Astrocyte (in vitro differentiated cells and primary cell): ENCODE results near the gene ETNK1. TPM values are rescaled to one million over a fixed set of nuclear protein-coding genes. Genes with fewer than 3 reads are reported as not detected.

Source experiments
- DNase-seq: peaks from one replicate; pipeline ENCODE4 v3.0.0-alpha.2; 2010; ENCODE audit warnings: low read depth
- FAIRE-seq: peaks from 2 replicates; lab custom pipeline; 2011; peaks lifted over from hg19 to GRCh38; lab: Jason Lieb, UNC
- H2AFZ ChIP-seq: 2 replicates; pipeline ENCODE4 v1.6.0; 2012; ENCODE audit warnings: low read depth, low read length, inconsistent platforms
- H3K27ac ChIP-seq: 2 replicates; pipeline ENCODE4 v1.5.1; 2011; ENCODE audit warnings: low read depth, low read length, inconsistent platforms
- H3K27me3 ChIP-seq: 2 replicates; pipeline ENCODE4 v1.6.0; 2011; ENCODE audit warnings: low read length, inconsistent platforms; ENCODE audit not compliant: insufficient read depth
- H3K36me3 ChIP-seq: 2 replicates; pipeline ENCODE4 v1.5.1; 2011; ENCODE audit warnings: low read length, inconsistent platforms; ENCODE audit not compliant: insufficient read depth
- H3K4me1 ChIP-seq: 2 replicates; pipeline ENCODE4 v1.5.1; 2011; ENCODE audit warnings: low read length, inconsistent platforms; ENCODE audit not compliant: insufficient read depth
- H3K4me2 ChIP-seq: 2 replicates; pipeline ENCODE4 v1.6.0; 2012; ENCODE audit warnings: low read length, inconsistent platforms
- H3K4me3 ChIP-seq: 2 replicates; pipeline ENCODE4 v1.5.1; 2011; ENCODE audit warnings: low read depth, mild to moderate bottlenecking, low read length, inconsistent platforms; ENCODE audit not compliant: insufficient read depth
- H3K79me2 ChIP-seq: 2 replicates; pipeline ENCODE4 v1.6.0; 2012; ENCODE audit warnings: mild to moderate bottlenecking, low read length, inconsistent platforms; ENCODE audit not compliant: insufficient read depth
- H3K9ac ChIP-seq: 2 replicates; pipeline ENCODE4 v1.6.0; 2012; ENCODE audit warnings: mild to moderate bottlenecking, low read length, inconsistent platforms
- H3K9me3 ChIP-seq: 2 replicates; pipeline ENCODE4 v1.5.1; 2012; ENCODE audit warnings: low read depth, mild to moderate bottlenecking, low read length, inconsistent platforms; ENCODE audit not compliant: insufficient read depth
- H4K20me1 ChIP-seq: 2 replicates; pipeline ENCODE4 v1.6.0; 2012; ENCODE audit warnings: low read length, inconsistent platforms; ENCODE audit not compliant: insufficient read depth
- H3K27ac Mint-ChIP-seq: one replicate; pipeline ENCODE4 v1.8.0; 2021; ENCODE audit warnings: mild to moderate bottlenecking, mixed read lengths; ENCODE audit not compliant: unreplicated experiment
- H3K27me3 Mint-ChIP-seq: one replicate; pipeline ENCODE4 v1.8.0; 2021; ENCODE audit warnings: low read depth, mixed read lengths; ENCODE audit not compliant: unreplicated experiment
- H3K36me3 Mint-ChIP-seq: one replicate; pipeline ENCODE4 v1.8.0; 2021; ENCODE audit warnings: low read depth, mixed read lengths; ENCODE audit not compliant: unreplicated experiment
- H3K4me1 Mint-ChIP-seq: one replicate; pipeline ENCODE4 v1.8.0; 2021; ENCODE audit warnings: low read depth, mixed read lengths; ENCODE audit not compliant: unreplicated experiment
- H3K4me3 Mint-ChIP-seq: one replicate; pipeline ENCODE4 v1.8.0; 2021; ENCODE audit warnings: mild to moderate bottlenecking, moderate library complexity, mixed read lengths; ENCODE audit not compliant: unreplicated experiment
- H3K9me3 Mint-ChIP-seq: one replicate; pipeline ENCODE4 v1.8.0; 2021; ENCODE audit warnings: mild to moderate bottlenecking, mixed read lengths; ENCODE audit not compliant: unreplicated experiment
- EZH2 ChIP-seq: IDR thresholded peaks from 2 replicates; pipeline ENCODE4 v1.6.1; 2012; ENCODE audit warnings: mild to moderate bottlenecking, low read length, inconsistent platforms; ENCODE audit not compliant: insufficient read depth
- total RNA-seq: library from RNA; stranded (reverse); gene quantifications from 2 replicates; pipeline ENCODE4 v1.2.1, GENCODE V29; 2021
- TF ChIP-seq, protein P1 (sequence below): IDR thresholded peaks from 2 replicates; pipeline ENCODE4 v1.5.1; 2011; ENCODE audit warnings: low read depth, mild to moderate bottlenecking, inconsistent platforms, low read length, moderate library complexity; ENCODE audit not compliant: insufficient read depth

The ETNK1 gene
- total RNA-seq, 1 donor from 2014 or later, result 50.0 TPM

DNA sequence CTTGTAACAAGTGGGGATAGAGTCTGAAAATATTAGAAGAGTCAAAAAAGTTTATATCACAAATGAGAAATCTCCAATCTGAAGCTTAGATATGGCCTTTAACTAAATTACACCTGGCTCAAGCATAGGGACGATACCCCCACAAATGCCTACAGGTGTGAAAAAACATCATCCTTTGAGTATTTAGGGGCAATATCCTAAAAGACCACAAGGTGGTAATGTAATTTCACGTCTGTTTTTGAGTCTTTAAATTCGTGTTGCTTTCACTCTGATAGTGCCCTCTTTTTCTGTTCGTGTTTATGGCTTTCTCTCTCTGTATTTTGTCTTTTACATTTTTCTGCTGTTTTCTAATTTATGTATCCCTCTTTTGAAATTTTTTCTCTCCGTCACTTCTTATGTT, 84.3 kb downstream of the ETNK1 start:
- Histone ChIP-seq H3K9ac (no peak overlapping the region), H3K4me1 (no peaks in the 10 kb centered on the region), H3K4me3 (no peak overlapping the region), H3K9me3 (no peaks in the 10 kb centered on the region), H3K27me3 (no peaks in the 10 kb centered on the region), H3K79me2 (no peaks in the 10 kb centered on the region), H3K27ac (no peak overlapping the region), H2AFZ (no peak overlapping the region), H3K4me2 (no peak overlapping the region), H4K20me1 (no peaks in the 10 kb centered on the region), H3K36me3 (no peaks in the 10 kb centered on the region)
- Mint-ChIP-seq H3K27ac (no peak overlapping the region), H3K4me3 (no peak overlapping the region), H3K4me1 (no peaks in the 10 kb centered on the region), H3K36me3 (no peaks in the 10 kb centered on the region), H3K27me3 (peaks cover 2% of the 10 kb centered on the region), H3K9me3 (no peaks in the 10 kb centered on the region)
- DNase-seq, result no peak
- peak; percentile 26 for FAIRE-seq
- no peak for TF ChIP-seq EZH2
- TF ChIP-seq, protein P1, sequence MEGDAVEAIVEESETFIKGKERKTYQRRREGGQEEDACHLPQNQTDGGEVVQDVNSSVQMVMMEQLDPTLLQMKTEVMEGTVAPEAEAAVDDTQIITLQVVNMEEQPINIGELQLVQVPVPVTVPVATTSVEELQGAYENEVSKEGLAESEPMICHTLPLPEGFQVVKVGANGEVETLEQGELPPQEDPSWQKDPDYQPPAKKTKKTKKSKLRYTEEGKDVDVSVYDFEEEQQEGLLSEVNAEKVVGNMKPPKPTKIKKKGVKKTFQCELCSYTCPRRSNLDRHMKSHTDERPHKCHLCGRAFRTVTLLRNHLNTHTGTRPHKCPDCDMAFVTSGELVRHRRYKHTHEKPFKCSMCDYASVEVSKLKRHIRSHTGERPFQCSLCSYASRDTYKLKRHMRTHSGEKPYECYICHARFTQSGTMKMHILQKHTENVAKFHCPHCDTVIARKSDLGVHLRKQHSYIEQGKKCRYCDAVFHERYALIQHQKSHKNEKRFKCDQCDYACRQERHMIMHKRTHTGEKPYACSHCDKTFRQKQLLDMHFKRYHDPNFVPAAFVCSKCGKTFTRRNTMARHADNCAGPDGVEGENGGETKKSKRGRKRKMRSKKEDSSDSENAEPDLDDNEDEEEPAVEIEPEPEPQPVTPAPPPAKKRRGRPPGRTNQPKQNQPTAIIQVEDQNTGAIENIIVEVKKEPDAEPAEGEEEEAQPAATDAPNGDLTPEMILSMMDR, result peak; percentile 50

DNA sequence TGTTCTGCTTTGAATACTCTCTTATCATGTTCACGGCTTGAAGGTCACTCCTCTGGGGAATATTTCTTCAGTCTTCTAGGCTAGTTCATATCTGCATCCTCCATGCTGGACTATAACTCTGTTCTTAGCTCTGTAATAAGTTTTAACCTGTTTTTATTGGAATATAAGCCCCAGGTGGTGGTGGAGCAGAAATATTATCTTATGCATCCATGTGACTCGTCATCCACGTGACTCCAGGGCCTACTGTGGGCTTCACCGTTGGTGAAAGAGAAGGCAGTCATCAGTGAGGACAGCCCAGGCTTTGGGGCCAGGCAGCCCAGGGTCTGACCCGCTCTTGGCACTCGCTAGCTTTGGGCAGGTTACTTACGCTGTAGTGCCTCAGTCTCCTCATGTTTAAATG, 87.1 kb downstream of the ETNK1 start:
- no peak overlapping the region for H2AFZ ChIP-seq
- Mint-ChIP-seq H3K36me3 (no peaks in the 10 kb centered on the region), H3K4me1 (no peaks in the 10 kb centered on the region), H3K27me3 (peaks cover 2% of the 10 kb centered on the region), H3K27ac (no peak overlapping the region), H3K9me3 (no peaks in the 10 kb centered on the region), H3K4me3 (no peak overlapping the region)
- FAIRE-seq (no peak), DNase-seq (no peak)
- TF ChIP-seq EZH2, result no peak
- TF ChIP-seq, protein P1, result no peak
- no peak overlapping the region for H3K27ac ChIP-seq
- H3K79me2 ChIP-seq, result no peaks in the 10 kb centered on the region
- H3K36me3 ChIP-seq, result no peaks in the 10 kb centered on the region
- H3K4me3 ChIP-seq, result no peak overlapping the region
- H3K4me2 ChIP-seq, result no peak overlapping the region
- no peaks in the 10 kb centered on the region for H3K9me3 ChIP-seq
- no peaks in the 10 kb centered on the region for H3K4me1 ChIP-seq
- no peaks in the 10 kb centered on the region for H4K20me1 ChIP-seq
- no peaks in the 10 kb centered on the region for H3K27me3 ChIP-seq
- no peak overlapping the region for H3K9ac ChIP-seq

DNA sequence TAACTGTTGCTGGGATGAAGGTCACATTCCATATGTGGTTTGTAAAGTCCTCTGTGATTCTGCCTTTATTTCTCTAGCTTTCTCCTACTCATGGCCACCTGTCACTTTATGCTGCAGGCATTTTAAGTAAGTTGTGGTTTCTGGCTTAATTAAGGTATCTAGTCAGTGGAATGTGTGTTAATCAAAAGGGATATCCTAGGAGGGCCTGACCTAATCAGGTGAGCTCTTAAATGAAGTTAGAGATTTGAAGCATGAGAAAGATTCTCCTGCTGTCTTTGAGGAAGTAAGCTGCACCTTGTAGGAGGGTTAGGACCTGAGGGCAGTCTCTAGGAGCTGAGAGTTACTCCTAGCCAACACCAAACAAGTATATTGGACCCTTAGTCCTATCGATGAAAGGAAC, 90.3 kb downstream of the ETNK1 start:
- H3K27me3 Mint-ChIP-seq, result peaks cover 2% of the 10 kb centered on the region
- no peak for FAIRE-seq
- no peak overlapping the region for H3K27ac Mint-ChIP-seq

More for the DNA sequence above, 90.3 kb downstream of the ETNK1 start:
- Histone ChIP-seq H3K4me1 (no peaks in the 10 kb centered on the region), H3K4me2 (no peak overlapping the region), H3K4me3 (no peak overlapping the region), H4K20me1 (no peaks in the 10 kb centered on the region), H3K36me3 (no peaks in the 10 kb centered on the region), H2AFZ (no peak overlapping the region), H3K27me3 (no peaks in the 10 kb centered on the region), H3K9me3 (no peaks in the 10 kb centered on the region), H3K27ac (no peak overlapping the region), H3K79me2 (no peaks in the 10 kb centered on the region), H3K9ac (no peak overlapping the region)
- H3K4me1 Mint-ChIP-seq, result peaks cover 3% of the 10 kb centered on the region
- TF ChIP-seq EZH2, result no peak
- TF ChIP-seq, protein P1, result no peak
- no peaks in the 10 kb centered on the region for H3K36me3 Mint-ChIP-seq
- H3K9me3 Mint-ChIP-seq, result no peaks in the 10 kb centered on the region
- no peak for DNase-seq
- H3K4me3 Mint-ChIP-seq, result no peak overlapping the region
